WERI-Rb-1 (cell line): ENCODE measurements around the gene GPR173.

ENCODE experiments used
- DNase-seq: peaks from one replicate; pipeline ENCODE4 v3.0.0-alpha.2; 2020
- H3K27ac ChIP-seq: fragments of 250-450 bp; sonication (Bioruptor Pico); 2 replicates; pipeline ENCODE4 v1.5.1; 2020; ENCODE audit warnings: mild to moderate bottlenecking, moderate library complexity
- H3K27me3 ChIP-seq: fragments of 250-450 bp; sonication (Bioruptor Pico); 2 replicates; pipeline ENCODE4 v1.5.1; 2021; ENCODE audit warnings: mild to moderate bottlenecking, low read depth, moderate library complexity; ENCODE audit not compliant: insufficient read depth, severe bottlenecking
- H3K36me3 ChIP-seq: fragments of 250-450 bp; sonication (Bioruptor Pico); 2 replicates; pipeline ENCODE4 v1.5.1; 2020; ENCODE audit warnings: mild to moderate bottlenecking, moderate library complexity
- H3K4me3 ChIP-seq: 2 replicates; pipeline ENCODE4 v1.5.1; 2011; ENCODE audit warnings: low read depth, mild to moderate bottlenecking, control low read depth, low read length
- H3K9me3 ChIP-seq: fragments of 250-450 bp; sonication (Bioruptor Pico); 2 replicates; pipeline ENCODE4 v1.5.1; 2021; ENCODE audit warnings: mild to moderate bottlenecking, moderate library complexity; ENCODE audit not compliant: severe bottlenecking
- CTCF ChIP-seq: IDR thresholded peaks from 2 replicates; pipeline ENCODE4 v1.5.1; 2011; ENCODE audit warnings: low read depth, mild to moderate bottlenecking, control low read depth, inconsistent platforms, low read length

Gene GPR173

GRCh38 chrX:53004811-53005210, 43.8 kb upstream of the GPR173 start:
- Histone ChIP-seq H3K27me3 (peaks cover 45% of the 10 kb centered on the region), H3K36me3 (no peaks in the 10 kb centered on the region), H3K4me3 (no peak overlapping the region), H3K9me3 (peaks cover 3% of the 10 kb centered on the region), H3K27ac (no peak overlapping the region)
- DNase-seq, result no peak
- no peak for TF ChIP-seq CTCF

GRCh38 chrX:53005327-53005726, 43.3 kb upstream of the GPR173 start:
- Histone ChIP-seq H3K27me3 (peaks cover 41% of the 10 kb centered on the region), H3K27ac (no peak overlapping the region), H3K4me3 (no peak overlapping the region), H3K36me3 (no peaks in the 10 kb centered on the region), H3K9me3 (peaks cover 3% of the 10 kb centered on the region)
- no peak for TF ChIP-seq CTCF
- DNase-seq, result no peak

DNA sequence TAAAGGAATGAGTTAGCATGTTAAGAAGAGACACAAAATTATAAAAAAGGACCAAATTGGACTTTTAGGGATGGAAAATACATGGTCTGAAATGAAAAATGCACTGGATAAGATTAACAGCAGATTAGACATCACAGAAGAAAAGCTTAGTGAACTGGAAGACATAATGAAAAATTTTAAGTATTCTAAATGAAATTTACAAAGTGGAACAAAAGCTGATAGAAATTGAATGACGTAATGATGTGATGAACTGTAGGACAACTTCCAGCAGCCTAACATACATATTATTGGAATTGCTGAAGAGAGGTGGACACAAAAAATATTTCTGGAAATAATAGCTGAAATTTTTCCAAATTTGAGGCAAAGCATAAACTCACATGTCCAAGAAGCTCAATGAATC, 39.6 kb upstream of the GPR173 start:
- Histone ChIP-seq H3K9me3 (peaks cover 3% of the 10 kb centered on the region), H3K4me3 (no peak overlapping the region), H3K27ac (no peak overlapping the region), H3K36me3 (no peaks in the 10 kb centered on the region), H3K27me3 (peaks cover 14% of the 10 kb centered on the region)
- no peak for TF ChIP-seq CTCF
- DNase-seq, result no peak

- DNase-seq, result no peak
- no peaks in the 10 kb centered on the region for H3K36me3 ChIP-seq
- TF ChIP-seq CTCF, result no peak
- peaks cover 7% of the 10 kb centered on the region for H3K27me3 ChIP-seq
- H3K9me3 ChIP-seq, result no peaks in the 10 kb centered on the region
- no peak overlapping the region for H3K27ac ChIP-seq
- no peak overlapping the region for H3K4me3 ChIP-seq
These were observed 35.3 kb upstream of the GPR173 start for GRCh38 chrX:53013291-53013690.

- Histone ChIP-seq H3K4me3 (no peak overlapping the region), H3K9me3 (no peaks in the 10 kb centered on the region), H3K27ac (no peak overlapping the region), H3K36me3 (no peaks in the 10 kb centered on the region), H3K27me3 (peaks cover 25% of the 10 kb centered on the region)
- DNase-seq, result no peak
- no peak for TF ChIP-seq CTCF
These were observed 30.0 kb upstream of the GPR173 start for GRCh38 chrX:53018627-53019026.

- Histone ChIP-seq H3K36me3 (no peaks in the 10 kb centered on the region), H3K9me3 (peaks cover 4% of the 10 kb centered on the region), H3K27me3 (peaks cover 23% of the 10 kb centered on the region), H3K27ac (no peak overlapping the region), H3K4me3 (no peak overlapping the region)
- no peak for DNase-seq
- TF ChIP-seq CTCF, result no peak
These were observed 26.2 kb upstream of the GPR173 start for GRCh38 chrX:53022381-53022780.
